Activated T-helper 1 cell treated with anti-CD3 and anti-CD28 coated beads, Interleukin-12 subunit alpha, Interleukin-12 subunit beta, Interleukin-2, Interleukin-4 antibody, amounts not matched to agents 30 ng/mL and 10 ng/mL and 1 ng/mL, durations not matched to agents 14 hours and 24 hours and 36 hours (primary cell): ENCODE results near the gene SPATA32. TPM values are rescaled to one million over a fixed set of nuclear protein-coding genes. Genes with fewer than 3 reads are reported as not detected.

Experiments
- DNase-seq: peaks from one replicate; pipeline ENCODE4 v3.0.0; 2021; ENCODE audit warnings: low spot score
- H3K27ac Mint-ChIP-seq: one replicate; pipeline ENCODE4 v1.8.0; 2021; ENCODE audit warnings: mild to moderate bottlenecking, mixed read lengths
- H3K27me3 Mint-ChIP-seq: one replicate; pipeline ENCODE4 v1.8.0; 2022; ENCODE audit warnings: mild to moderate bottlenecking, moderate library complexity, mixed read lengths; ENCODE audit not compliant: insufficient read depth
- H3K36me3 Mint-ChIP-seq: one replicate; pipeline ENCODE4 v1.8.0; 2021; ENCODE audit warnings: low read depth, mixed read lengths
- H3K4me1 Mint-ChIP-seq: one replicate; pipeline ENCODE4 v1.8.0; 2021; ENCODE audit warnings: low read depth, mixed read lengths
- H3K4me3 Mint-ChIP-seq: one replicate; pipeline ENCODE4 v1.8.0; 2021; ENCODE audit warnings: mild to moderate bottlenecking, moderate library complexity, mixed read lengths
- H3K9me3 Mint-ChIP-seq: one replicate; pipeline ENCODE4 v1.8.0; 2021; ENCODE audit warnings: mixed read lengths
- intact Hi-C: fragments of 100-400 bp; cut with micrococcal nuclease; formaldehyde crosslinking; loops from one replicate; pipeline ENCODE4 v1.15.1; 2024
- total RNA-seq: library from RNA; stranded (reverse); gene quantifications from 2 replicates; pipeline ENCODE4 v1.2.3, GENCODE V29; 2022

The SPATA32 gene
- total RNA-seq, 1 donor from 2014 or later: 0.44 TPM

DNA sequence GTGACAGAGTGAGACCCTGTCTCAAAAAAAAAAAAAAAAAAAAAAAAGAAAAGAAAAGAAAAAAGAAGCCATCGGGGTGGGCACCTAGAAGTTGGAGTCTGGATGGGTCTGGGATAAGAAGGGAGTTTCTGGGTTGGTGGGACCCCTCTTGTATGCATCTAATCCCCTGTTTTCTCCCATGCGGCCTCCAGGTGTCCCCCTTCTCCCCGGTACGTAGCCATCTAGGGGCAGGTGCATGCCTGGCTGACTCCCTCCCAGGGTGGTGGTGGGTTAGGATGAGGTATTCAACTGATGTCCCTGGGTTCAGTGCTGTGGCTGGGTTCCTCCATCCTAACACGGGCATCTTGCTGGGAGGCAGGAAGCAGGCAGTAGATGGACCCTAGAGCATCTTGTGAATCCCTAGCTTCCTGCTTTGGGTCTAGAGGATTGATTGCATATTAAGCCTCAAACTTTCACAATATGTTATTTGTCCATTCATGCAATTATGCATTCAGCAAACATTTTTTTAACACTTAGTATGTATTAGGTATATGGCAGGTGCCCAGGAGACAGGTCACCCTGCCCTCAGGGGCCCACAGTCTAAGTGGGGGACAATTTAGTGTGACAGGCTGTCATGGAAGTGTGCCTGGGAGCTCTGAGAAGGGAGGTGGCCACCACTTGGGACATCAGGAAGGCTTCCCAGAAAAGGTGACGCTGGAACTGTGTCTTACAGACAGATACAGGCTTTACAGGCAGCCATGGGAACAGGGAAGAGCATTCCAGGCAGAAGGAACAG, 27.1 kb downstream of the SPATA32 start:
- peaks cover 55% of the 10 kb centered on the region for H3K36me3 Mint-ChIP-seq
- intact Hi-C loops: loop anchor here (1.0 kb wide), 3 partner anchors 9 to 150 kb away; no protein-coding TSS in a partner anchor
- H3K4me1 Mint-ChIP-seq: peaks cover 83% of the 10 kb centered on the region
- H3K9me3 Mint-ChIP-seq: no peaks in the 10 kb centered on the region
- DNase-seq: no peak
- H3K27me3 Mint-ChIP-seq: no peaks in the 10 kb centered on the region
- H3K4me3 Mint-ChIP-seq: peak overlapping the region; percentile 28
- H3K27ac Mint-ChIP-seq: peak overlapping the region; percentile 75

DNA sequence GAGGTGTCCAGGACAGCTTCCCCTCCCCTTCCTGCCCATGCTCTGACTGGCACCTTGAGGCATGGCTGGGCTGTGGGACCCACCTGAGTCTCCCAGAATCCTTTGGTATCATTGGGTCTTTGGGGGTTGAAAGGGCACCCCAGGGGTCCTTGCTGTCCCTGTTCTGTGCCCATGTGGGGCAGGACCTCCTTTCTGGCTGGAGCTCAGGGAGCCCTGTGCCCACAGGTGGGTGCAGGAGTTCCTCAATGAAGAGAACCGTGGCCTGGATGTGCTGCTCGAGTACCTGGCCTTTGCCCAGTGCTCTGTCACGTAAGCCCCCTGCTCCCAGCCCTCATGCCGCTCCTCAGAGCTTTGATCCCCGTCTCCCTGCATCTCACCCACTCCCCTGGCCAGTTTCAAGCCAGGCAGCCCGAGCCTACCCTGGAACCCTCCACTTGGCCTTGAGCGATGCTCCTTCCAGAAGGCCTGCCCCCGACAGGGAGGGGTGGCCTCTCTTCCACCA, 28.4 kb downstream of the SPATA32 start:
- peaks cover 83% of the 10 kb centered on the region for H3K4me1 Mint-ChIP-seq
- DNase-seq: no peak
- H3K27ac Mint-ChIP-seq: peak overlapping the region; percentile 75
- H3K4me3 Mint-ChIP-seq: peak overlapping the region; percentile 0
- no peaks in the 10 kb centered on the region for H3K27me3 Mint-ChIP-seq
- H3K36me3 Mint-ChIP-seq: peaks cover 41% of the 10 kb centered on the region
- no peaks in the 10 kb centered on the region for H3K9me3 Mint-ChIP-seq
- intact Hi-C loops: no loop called here

DNA sequence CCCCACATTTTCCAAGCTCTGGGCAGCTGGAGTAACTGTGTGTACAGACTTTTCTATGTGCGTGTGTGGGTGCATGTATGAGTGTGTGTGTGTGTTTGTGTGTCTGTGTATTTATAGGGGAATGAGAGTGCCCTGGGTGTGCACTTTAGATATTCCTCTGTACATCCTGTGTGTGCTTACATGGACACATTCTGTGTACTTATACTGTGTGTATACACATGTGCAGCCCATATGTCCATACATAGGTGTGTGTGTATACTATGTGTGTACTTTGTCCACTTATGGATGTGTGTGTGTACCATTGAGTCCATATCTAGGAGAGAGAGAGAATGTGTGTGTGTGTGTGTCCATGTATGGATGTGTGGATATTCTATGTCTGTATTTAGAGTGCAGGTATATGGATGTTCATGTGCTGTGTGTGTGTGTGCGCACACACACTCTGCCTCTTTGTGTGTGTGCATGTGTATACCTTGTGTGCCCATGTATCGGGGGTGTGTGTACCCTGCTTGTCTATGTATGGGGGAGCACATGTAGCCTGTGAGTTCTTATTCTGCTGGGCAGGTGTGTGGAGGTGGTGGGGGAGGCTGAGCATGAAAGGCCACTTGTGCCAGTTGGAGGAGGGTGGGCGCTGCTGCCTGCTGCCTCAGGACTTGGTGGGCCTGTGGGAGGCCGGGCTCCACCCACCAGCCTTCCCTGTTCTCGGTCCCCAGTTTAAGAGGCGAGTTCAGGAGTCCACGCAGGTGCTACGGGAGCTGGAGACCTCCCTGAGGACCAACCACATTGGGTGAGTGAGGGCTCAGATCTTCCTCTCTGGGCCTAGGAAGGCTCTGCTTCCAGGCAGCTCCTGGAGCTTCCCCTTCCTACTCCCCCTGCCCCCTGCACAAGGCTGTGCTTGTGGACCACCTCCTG, 29.1 kb downstream of the SPATA32 start:
- no peaks in the 10 kb centered on the region for H3K27me3 Mint-ChIP-seq
- H3K4me3 Mint-ChIP-seq: peak overlapping the region; percentile 53
- H3K9me3 Mint-ChIP-seq: no peaks in the 10 kb centered on the region
- no peak for DNase-seq
- intact Hi-C loops: no loop called here
- peak overlapping the region; percentile 62 for H3K27ac Mint-ChIP-seq
- H3K4me1 Mint-ChIP-seq: peaks cover 84% of the 10 kb centered on the region
- H3K36me3 Mint-ChIP-seq: peaks cover 35% of the 10 kb centered on the region

DNA sequence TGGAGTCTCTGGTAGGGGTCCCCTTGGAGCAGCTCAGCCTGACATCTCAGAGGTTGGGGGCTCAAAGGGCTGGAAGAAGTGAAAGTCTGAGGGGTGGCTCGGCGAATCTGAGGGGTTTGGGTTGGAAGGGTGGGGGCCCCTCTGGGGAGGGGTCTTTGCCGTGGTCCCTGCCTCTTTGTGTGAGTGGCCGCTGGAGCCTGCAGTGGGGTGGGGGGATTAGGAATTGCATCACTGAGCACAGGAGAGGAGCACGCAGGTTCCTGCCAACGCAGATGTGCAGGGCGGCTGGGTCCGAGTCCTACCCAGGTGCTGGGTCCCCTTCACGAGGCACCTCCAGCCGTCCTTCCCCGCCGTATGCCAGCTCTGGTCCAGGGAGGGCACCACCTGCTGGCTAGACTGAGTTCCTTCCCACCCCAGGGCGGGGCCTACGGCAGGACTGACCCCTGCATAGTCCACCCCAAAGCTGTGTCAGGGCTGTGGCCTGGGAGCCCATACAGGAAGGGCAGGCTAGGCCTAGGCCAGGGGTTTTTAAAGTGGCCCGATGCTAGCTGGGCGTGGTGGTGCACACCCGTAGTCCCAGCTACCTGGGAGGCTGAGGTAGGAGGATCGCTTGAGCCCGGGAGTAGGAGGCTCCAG, 30.3 kb downstream of the SPATA32 start:
- intact Hi-C loops: no loop called here
- peaks cover 32% of the 10 kb centered on the region for H3K36me3 Mint-ChIP-seq
- H3K27ac Mint-ChIP-seq: peak overlapping the region; percentile 62
- DNase-seq: no peak
- H3K4me3 Mint-ChIP-seq: peak overlapping the region; percentile 67
- H3K27me3 Mint-ChIP-seq: no peaks in the 10 kb centered on the region
- H3K9me3 Mint-ChIP-seq: no peaks in the 10 kb centered on the region
- peaks cover 88% of the 10 kb centered on the region for H3K4me1 Mint-ChIP-seq

DNA sequence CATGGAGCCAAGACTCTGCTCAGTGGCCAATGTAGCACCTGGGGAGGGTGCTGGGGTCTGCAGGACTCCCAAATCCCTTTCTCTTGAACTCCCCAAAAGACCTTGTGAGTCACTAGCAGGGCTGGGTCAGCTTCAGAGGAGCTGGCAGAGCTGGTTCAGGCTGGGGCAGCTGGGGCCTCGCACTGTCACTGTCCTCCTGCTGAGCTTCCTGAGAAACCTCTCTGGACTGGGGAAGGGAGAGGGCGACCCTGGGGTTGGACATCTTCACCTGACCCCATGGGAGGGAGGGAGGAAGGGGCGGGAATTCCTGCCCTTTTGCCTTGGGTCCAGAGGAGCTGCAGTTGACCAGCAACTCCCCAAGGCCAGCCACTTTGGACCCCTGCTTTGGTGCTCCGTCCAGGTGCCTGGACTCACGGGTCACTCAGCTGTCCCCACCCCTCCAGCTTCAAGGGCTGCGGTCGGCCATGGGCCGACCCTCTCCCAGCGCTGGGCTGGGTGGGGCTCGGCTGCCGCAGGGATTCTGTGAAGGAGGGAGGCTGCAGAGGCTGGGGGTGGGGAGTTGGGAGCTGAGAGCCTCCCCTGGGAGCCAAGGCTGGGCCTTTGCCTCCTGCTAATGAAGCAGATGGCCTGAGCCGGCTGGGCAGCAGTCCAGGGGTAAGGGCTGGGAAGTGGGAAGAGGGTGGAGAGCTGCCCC, 31.0 kb downstream of the SPATA32 start:
- intact Hi-C loops: no loop called here
- no peak for DNase-seq

DNA sequence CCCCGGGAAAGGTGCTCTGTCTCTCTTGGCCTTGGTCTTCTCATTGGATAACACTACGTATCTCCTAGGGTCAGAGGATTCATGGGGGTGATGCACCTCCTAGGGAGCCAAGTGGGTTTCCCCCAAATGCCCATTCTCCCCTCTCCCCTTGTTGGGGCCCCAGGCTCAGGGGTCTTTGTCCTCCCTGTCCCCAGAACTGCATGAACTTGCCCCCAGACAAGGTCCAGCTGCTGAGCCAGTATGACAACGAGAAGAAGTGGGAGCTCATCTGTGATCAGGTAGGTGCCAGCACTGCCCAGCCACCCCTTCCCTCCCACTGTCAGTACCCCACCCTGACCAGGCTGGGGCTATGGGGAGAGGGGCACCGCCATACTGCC, 31.5 kb downstream of the SPATA32 start:
- H3K4me1 Mint-ChIP-seq: peaks cover 92% of the 10 kb centered on the region
- H3K4me3 Mint-ChIP-seq: peak overlapping the region; percentile 99
- no peak for DNase-seq
- H3K27me3 Mint-ChIP-seq: no peaks in the 10 kb centered on the region
- peak overlapping the region; percentile 97 for H3K27ac Mint-ChIP-seq
- intact Hi-C loops: no loop called here
- peaks cover 32% of the 10 kb centered on the region for H3K36me3 Mint-ChIP-seq
- no peaks in the 10 kb centered on the region for H3K9me3 Mint-ChIP-seq

More for the DNA sequence above, 31.0 kb downstream of the SPATA32 start:
- Mint-ChIP-seq H3K36me3 (peaks cover 30% of the 10 kb centered on the region), H3K4me3 (peak overlapping the region; percentile 99), H3K27ac (peak overlapping the region; percentile 97), H3K27me3 (no peaks in the 10 kb centered on the region), H3K4me1 (peaks cover 92% of the 10 kb centered on the region), H3K9me3 (no peaks in the 10 kb centered on the region)

DNA sequence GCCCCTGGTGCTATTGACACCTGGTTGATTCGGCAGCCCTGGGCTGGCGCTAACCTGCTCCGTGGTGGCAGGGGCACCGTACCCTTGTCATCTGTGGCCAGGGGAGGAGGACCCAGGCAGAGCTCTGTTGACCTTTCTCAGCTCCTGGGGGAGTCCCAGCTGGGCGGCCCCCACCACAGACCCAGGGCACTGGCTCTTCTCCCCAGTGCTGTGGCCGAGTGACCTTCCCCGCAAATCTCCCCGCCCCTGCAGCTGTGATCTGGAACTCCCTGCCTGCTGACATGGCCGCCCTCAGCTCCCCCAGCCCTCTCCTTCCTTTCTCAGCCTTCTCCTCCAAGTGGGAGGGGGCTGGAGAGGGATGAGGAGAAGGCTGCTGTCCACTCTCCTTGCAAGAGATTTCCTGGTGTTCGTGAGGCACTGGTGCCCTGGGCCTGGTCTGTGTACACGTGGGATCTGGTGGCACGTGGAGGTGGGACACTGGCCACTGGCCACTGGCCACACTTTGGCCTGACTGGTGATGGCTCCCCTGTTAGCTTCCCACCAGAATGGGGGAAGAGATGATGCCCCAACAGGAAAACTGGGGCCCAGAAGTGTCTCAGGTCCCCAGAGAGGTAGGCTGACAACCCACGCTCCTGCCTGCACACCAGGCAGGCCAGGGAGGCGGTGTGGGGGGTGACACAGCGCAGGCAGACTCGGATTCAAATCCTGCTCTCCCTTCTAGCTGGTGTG, 32.0 kb downstream of the SPATA32 start:
- intact Hi-C loops: loop anchor here (1.0 to 10.0 kb wide), 6 partner anchors 77 to 962 kb away; partner anchors contain the start of genes EFTUD2, HEXIM1, KANSL1 and NMT1
- H3K36me3 Mint-ChIP-seq: peaks cover 30% of the 10 kb centered on the region
- no peaks in the 10 kb centered on the region for H3K9me3 Mint-ChIP-seq
- peaks cover 92% of the 10 kb centered on the region for H3K4me1 Mint-ChIP-seq
- DNase-seq: no peak
- H3K27ac Mint-ChIP-seq: peak overlapping the region; percentile 97
- H3K4me3 Mint-ChIP-seq: peak overlapping the region; percentile 99
- H3K27me3 Mint-ChIP-seq: no peaks in the 10 kb centered on the region

DNA sequence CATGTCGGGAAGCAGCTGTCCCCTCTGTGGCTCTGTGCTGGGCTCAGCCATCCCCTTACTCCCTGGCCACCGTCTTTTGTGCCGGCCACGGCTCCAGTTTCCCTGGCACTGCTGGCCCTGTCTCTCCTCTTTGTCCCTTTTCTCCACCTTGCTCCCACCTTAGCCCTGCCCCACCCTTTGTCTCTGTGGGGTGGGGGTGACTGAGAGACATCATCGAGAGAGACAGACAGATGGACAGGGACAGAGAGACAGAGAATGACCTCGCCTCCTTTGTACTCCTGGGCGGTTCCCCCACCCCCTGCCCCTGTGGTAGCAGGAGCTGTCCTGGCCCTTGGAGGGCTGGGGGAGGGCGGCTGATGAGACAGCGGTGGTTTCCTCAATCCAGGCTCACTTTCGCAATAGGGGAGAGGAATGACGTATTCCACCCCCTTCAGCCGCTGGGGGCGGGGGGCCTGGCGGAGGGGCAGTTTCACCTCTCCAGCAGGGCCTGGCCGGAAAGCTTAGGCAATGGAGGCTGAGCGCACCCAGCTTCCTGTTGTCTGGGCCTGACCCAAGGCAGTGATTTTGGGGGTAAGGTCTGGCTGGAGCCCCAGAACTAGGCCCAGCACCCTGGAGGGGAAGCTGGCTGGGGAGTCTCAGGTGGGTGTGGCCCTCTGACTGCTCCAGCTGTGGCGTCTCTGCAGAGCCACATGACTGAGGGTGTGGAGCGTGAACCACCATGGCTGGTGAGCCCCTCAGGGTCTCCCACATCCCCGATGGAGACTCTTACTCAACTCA, 32.9 kb downstream of the SPATA32 start:
- H3K9me3 Mint-ChIP-seq: no peaks in the 10 kb centered on the region
- DNase-seq: peak; percentile 81
- H3K4me1 Mint-ChIP-seq: peaks cover 94% of the 10 kb centered on the region
- H3K27me3 Mint-ChIP-seq: no peaks in the 10 kb centered on the region
- H3K36me3 Mint-ChIP-seq: peaks cover 27% of the 10 kb centered on the region
- intact Hi-C loops: loop anchor here (1.0 to 10.0 kb wide), 6 partner anchors 78 to 963 kb away; partner anchors contain the start of genes EFTUD2, HEXIM1, KANSL1 and NMT1
- peak overlapping the region; percentile 99 for H3K4me3 Mint-ChIP-seq
- H3K27ac Mint-ChIP-seq: peak overlapping the region; percentile 97

DNA sequence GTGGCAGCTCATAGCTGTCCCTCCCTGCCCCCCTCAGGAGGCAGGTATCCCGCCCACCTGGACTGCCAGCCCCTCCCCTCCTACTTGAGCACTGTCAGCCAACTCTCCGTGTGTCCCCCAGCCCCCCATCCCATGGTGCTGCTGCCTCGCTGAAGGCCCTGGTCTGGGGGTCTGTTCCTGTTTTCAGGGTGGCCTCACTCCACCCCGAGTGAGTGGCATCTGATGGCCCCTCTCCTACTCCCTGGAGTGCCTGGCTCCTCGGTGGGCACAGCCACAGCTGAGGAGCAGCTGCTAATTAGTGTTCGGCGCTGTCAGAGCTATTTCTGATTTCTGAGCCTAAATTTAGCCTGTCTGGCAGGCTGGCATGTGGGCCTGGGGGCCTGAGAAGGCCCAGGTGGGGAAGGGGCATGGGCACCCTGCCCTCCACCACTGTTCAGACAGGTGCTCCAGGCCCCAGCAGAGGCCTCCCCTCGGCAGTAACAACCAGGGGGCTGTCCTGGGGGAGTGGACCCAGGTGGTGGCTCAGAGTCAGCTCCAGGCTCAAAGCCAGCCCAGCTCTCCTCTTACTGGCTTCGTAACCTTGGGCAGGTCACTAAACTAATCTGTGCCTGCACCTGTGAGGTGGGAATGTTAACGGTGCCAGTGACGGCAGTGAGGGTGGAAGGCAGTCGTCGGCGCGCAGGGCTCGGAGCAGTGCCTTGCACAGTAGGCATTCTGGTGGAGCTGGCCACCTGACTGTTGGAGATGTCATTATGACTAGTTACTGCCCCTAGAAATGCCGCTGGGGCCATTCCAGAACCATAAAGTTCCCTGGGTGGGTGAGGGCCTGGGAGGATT, 33.8 kb downstream of the SPATA32 start:
- Mint-ChIP-seq H3K27ac (peak overlapping the region; percentile 97), H3K36me3 (peaks cover 23% of the 10 kb centered on the region), H3K9me3 (no peaks in the 10 kb centered on the region), H3K4me3 (peak overlapping the region; percentile 99), H3K27me3 (no peaks in the 10 kb centered on the region), H3K4me1 (peaks cover 94% of the 10 kb centered on the region)
- intact Hi-C loops: loop anchor here (2.0 to 10.0 kb wide), 6 partner anchors 43 to 964 kb away; partner anchors contain the start of genes EFTUD2, KANSL1 and NMT1
- no peak for DNase-seq

DNA sequence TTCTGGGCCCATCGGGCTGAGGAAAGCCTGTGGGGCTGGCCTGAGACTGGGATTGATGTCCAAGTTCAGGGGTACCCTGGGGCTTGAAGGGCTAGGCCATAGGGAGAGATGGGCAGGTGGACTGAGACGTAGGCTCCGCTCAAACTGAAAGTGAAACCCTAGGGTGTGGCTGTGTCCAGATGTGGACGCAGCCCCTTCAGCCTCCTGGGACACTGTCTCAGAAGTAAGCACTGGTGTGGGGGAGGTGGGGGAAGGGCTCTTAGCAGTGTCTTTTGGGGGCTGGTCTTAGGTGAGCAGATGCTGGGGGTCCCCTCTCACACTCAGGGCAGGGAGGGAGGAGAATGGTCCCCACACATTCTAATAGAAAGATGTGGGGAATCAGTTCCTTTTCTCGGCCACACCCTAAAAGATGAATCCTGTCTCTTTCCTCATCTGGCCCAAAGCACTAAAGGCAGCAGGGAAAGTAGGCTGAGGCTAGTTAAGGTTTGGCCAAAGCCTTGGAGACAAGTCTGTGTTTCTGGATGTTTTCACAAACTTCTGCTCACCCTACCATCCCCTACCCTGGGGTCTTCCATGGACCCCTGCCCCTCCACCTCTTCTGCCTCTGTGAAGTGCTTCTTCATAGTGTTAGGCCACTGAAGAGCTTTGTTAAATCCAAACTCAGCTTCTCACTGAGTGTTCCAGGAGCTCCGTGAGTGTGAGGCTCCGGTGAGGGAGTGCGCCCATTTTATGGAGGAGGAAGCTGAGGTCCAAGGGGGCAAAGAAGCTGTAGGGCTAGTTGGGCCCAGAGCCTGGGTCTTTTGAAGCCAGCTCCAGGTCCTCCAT, 34.6 kb downstream of the SPATA32 start:
- intact Hi-C loops: loop anchor here (2.0 to 10.0 kb wide), 4 partner anchors 43 to 965 kb away; partner anchors contain the start of genes EFTUD2 and KANSL1
- Mint-ChIP-seq H3K36me3 (peaks cover 20% of the 10 kb centered on the region), H3K4me1 (peaks cover 86% of the 10 kb centered on the region), H3K27me3 (no peaks in the 10 kb centered on the region), H3K27ac (peak overlapping the region; percentile 97), H3K9me3 (no peaks in the 10 kb centered on the region), H3K4me3 (peak overlapping the region; percentile 99)
- no peak for DNase-seq
